ENCODE data around the gene NMNAT3.
"Not testable (repeated sequence)": the region's sequence is repeated elsewhere in the genome, so short reads cannot be mapped to it uniquely, and the experiment has no call there.

Gene NMNAT3

GRCh38 chr3:139587797-139588196, 90.0 kb downstream of the NMNAT3 start:
- TF ChIP-seq CTCF (IDR thresholded peaks at IDR 0.05; ENCODE audit: low read depth, low read length, missing control alignments), result no peak
- Histone ChIP-seq H3K27me3 (replicated peaks) (no peaks in the 10 kb centered on the region), H3K4me3 (ENCODE audit: low read depth, low read length) (no peak overlapping the region), H3K27ac (no peak overlapping the region), H3K36me3 (replicated peaks) (no peaks in the 10 kb centered on the region)
- no peak for DNase-seq
- in situ Hi-C loops (cut with HindIII; ENCODE audit: low pct_ligation_motif_present, low sequenced_read_pairs), result no loop called here

- in situ Hi-C loops (cut with HindIII; ENCODE audit: low pct_ligation_motif_present, low sequenced_read_pairs), result no loop called here
- Histone ChIP-seq H3K4me3 (ENCODE audit: low read depth, low read length) (no peak overlapping the region), H3K36me3 (replicated peaks) (no peaks in the 10 kb centered on the region), H3K27me3 (replicated peaks) (no peaks in the 10 kb centered on the region), H3K27ac (no peak overlapping the region)
- TF ChIP-seq CTCF (IDR thresholded peaks at IDR 0.05; ENCODE audit: low read depth, low read length, missing control alignments), result no peak
- DNase-seq, result no peak
Observed at GRCh38 chr3:139586420-139587017, 91.3 kb downstream of the NMNAT3 start.

- in situ Hi-C loops (cut with HindIII; ENCODE audit: low pct_ligation_motif_present, low sequenced_read_pairs), result no loop called here
- Histone ChIP-seq H3K36me3 (replicated peaks) (no peaks in the 10 kb centered on the region), H3K27ac (no peak overlapping the region)
Observed at GRCh38 chr3:139585820-139586219, 92.0 kb downstream of the NMNAT3 start.

GRCh38 chr3:139583651-139584050, 94.1 kb downstream of the NMNAT3 start:
- H3K27ac ChIP-seq; H3K4me3 ChIP-seq (ENCODE audit: low read depth, low read length); in situ Hi-C loops (cut with HindIII; ENCODE audit: low pct_ligation_motif_present, low sequenced_read_pairs): not testable (repeated sequence)

More at GRCh38 chr3:139585820-139586219, 92.0 kb downstream of the NMNAT3 start:
- H3K4me3 ChIP-seq (ENCODE audit: low read depth, low read length), result no peak overlapping the region
- H3K27me3 ChIP-seq (replicated peaks), result no peaks in the 10 kb centered on the region
- no peak for TF ChIP-seq CTCF (IDR thresholded peaks at IDR 0.05; ENCODE audit: low read depth, low read length, missing control alignments)
- no peak for DNase-seq

GRCh38 chr3:139578783-139579182, 99.0 kb downstream of the NMNAT3 start:
- Histone ChIP-seq H3K27ac (no peak overlapping the region), H3K36me3 (replicated peaks) (no peaks in the 10 kb centered on the region), H3K4me3 (ENCODE audit: low read depth, low read length) (no peak overlapping the region), H3K27me3 (replicated peaks) (no peaks in the 10 kb centered on the region)
- no peak for TF ChIP-seq CTCF (IDR thresholded peaks at IDR 0.05; ENCODE audit: low read depth, low read length, missing control alignments)
- in situ Hi-C loops (cut with HindIII; ENCODE audit: low pct_ligation_motif_present, low sequenced_read_pairs), result no loop called here
- no peak for DNase-seq

More at GRCh38 chr3:139583651-139584050, 94.1 kb downstream of the NMNAT3 start:
- not testable (repeated sequence) for DNase-seq; H3K27me3 ChIP-seq (replicated peaks); H3K36me3 ChIP-seq (replicated peaks)

GRCh38 chr3:139577909-139578308, 99.9 kb downstream of the NMNAT3 start:
- TF ChIP-seq CTCF (IDR thresholded peaks at IDR 0.05; ENCODE audit: low read depth, low read length, missing control alignments), result no peak
- H3K36me3 ChIP-seq (replicated peaks), result no peaks in the 10 kb centered on the region
- no peak for DNase-seq
- H3K27ac ChIP-seq, result no peak overlapping the region
- H3K4me3 ChIP-seq (ENCODE audit: low read depth, low read length), result no peak overlapping the region
- in situ Hi-C loops (cut with HindIII; ENCODE audit: low pct_ligation_motif_present, low sequenced_read_pairs), result no loop called here
- H3K27me3 ChIP-seq (replicated peaks), result no peaks in the 10 kb centered on the region
